H9 (cell line): ENCODE data around the gene PTPRQ. TPM values are rescaled to one million over a fixed set of nuclear protein-coding genes. Genes with fewer than 3 reads are reported as not detected.

Experiments used
- DNase-seq: peaks from one replicate; pipeline ENCODE4 v3.0.0-alpha.2; 2017
- H2AFZ ChIP-seq: one replicate; pipeline ENCODE4 v1.6.1; 2013; ENCODE audit warnings: mild to moderate bottlenecking, low read length, control low read depth, moderate library complexity
- H2AK5ac ChIP-seq: 2 replicates; pipeline ENCODE4 v1.6.1; 2013; ENCODE audit warnings: low read length, control low read depth, mixed read lengths; ENCODE audit not compliant: insufficient read length
- H2BK120ac ChIP-seq: one replicate; pipeline ENCODE4 v1.6.1; 2013; ENCODE audit warnings: low read depth, mild to moderate bottlenecking, low read length, control low read depth, inconsistent platforms; ENCODE audit not compliant: poor library complexity, severe bottlenecking
- H2BK12ac ChIP-seq: 2 replicates; pipeline ENCODE4 v1.6.1; 2013; ENCODE audit warnings: low read length, control low read depth, mixed read lengths, low read depth; ENCODE audit not compliant: insufficient read length
- H2BK15ac ChIP-seq: 2 replicates; pipeline ENCODE4 v1.6.1; 2013; ENCODE audit warnings: low read depth, low read length, control low read depth
- H2BK20ac ChIP-seq: one replicate; pipeline ENCODE4 v1.6.1; 2013; ENCODE audit warnings: low read depth, mild to moderate bottlenecking, low read length, control low read depth, inconsistent platforms; ENCODE audit not compliant: poor library complexity, severe bottlenecking
- H2BK5ac ChIP-seq: 2 replicates; pipeline ENCODE4 v1.6.1; 2013; ENCODE audit warnings: low read length, control low read depth, mixed read lengths; ENCODE audit not compliant: insufficient read length
- H3K14ac ChIP-seq: 2 replicates; pipeline ENCODE4 v1.6.1; 2013; ENCODE audit warnings: low read length, control low read depth; ENCODE audit not compliant: insufficient read depth
- H3K18ac ChIP-seq: 2 replicates; pipeline ENCODE4 v1.6.1; 2013; ENCODE audit warnings: low read depth, mild to moderate bottlenecking, mixed read lengths, low read length, control low read depth; ENCODE audit not compliant: insufficient read length
- H3K23ac ChIP-seq: 2 replicates; pipeline ENCODE4 v1.6.1; 2013; ENCODE audit warnings: low read length, control low read depth, mixed read lengths, low read depth; ENCODE audit not compliant: insufficient read length
- H3K23me2 ChIP-seq: 2 replicates; pipeline ENCODE4 v1.6.1; 2013; ENCODE audit warnings: low read depth, mild to moderate bottlenecking, mixed read lengths, low read length, control low read depth; ENCODE audit not compliant: insufficient read length, poor library complexity, severe bottlenecking
- H3K27ac ChIP-seq: 2 replicates; pipeline ENCODE4 v1.5.1; 2013; ENCODE audit warnings: low read length, control low read depth, mixed read lengths, low read depth; ENCODE audit not compliant: insufficient read length
- H3K27me3 ChIP-seq: 2 replicates; pipeline ENCODE4 v1.6.1; 2013; ENCODE audit warnings: low read length, control low read depth, inconsistent platforms; ENCODE audit not compliant: insufficient read depth
- H3K4ac ChIP-seq: 2 replicates; pipeline ENCODE4 v1.6.1; 2013; ENCODE audit warnings: low read depth, mild to moderate bottlenecking, control low read depth, inconsistent platforms, low read length, moderate library complexity
- H3K4me1 ChIP-seq: 2 replicates; pipeline ENCODE4 v1.6.1; 2013; ENCODE audit warnings: low read length, control low read depth, inconsistent platforms; ENCODE audit not compliant: insufficient read depth
- H3K4me2 ChIP-seq: 2 replicates; pipeline ENCODE4 v1.6.1; 2013; ENCODE audit warnings: low read length, control low read depth, mixed read lengths; ENCODE audit not compliant: insufficient read length, insufficient read depth
- H3K56ac ChIP-seq: 2 replicates; pipeline ENCODE4 v1.6.1; 2013; ENCODE audit warnings: low read depth, mild to moderate bottlenecking, mixed read lengths, low read length, control low read depth; ENCODE audit not compliant: insufficient read length
- H3K79me1 ChIP-seq: 2 replicates; pipeline ENCODE4 v1.6.1; 2013; ENCODE audit warnings: low read depth, mild to moderate bottlenecking, moderate library complexity, low read length, control low read depth, inconsistent platforms; ENCODE audit not compliant: insufficient read depth, poor library complexity, severe bottlenecking
- H3K79me2 ChIP-seq: 2 replicates; pipeline ENCODE4 v1.6.1; 2013; ENCODE audit warnings: low read length, control low read depth, inconsistent platforms; ENCODE audit not compliant: insufficient read depth
- H3K9ac ChIP-seq: 2 replicates; pipeline ENCODE4 v1.6.1; 2013; ENCODE audit warnings: low read length, control low read depth, mixed read lengths; ENCODE audit not compliant: insufficient read length; ENCODE audit errors: extremely low read depth
- H3K9me3 ChIP-seq: one replicate; pipeline ENCODE4 v1.6.1; 2013; ENCODE audit warnings: low read depth, low read length, inconsistent platforms; ENCODE audit not compliant: control insufficient read depth
- H3T11ph ChIP-seq: one replicate; pipeline ENCODE4 v1.6.1; 2013; ENCODE audit warnings: mild to moderate bottlenecking, low read length, control low read depth, inconsistent platforms
- H4K20me1 ChIP-seq: one replicate; pipeline ENCODE4 v1.6.1; 2013; ENCODE audit not compliant: control insufficient read depth, insufficient read length, insufficient read depth
- H4K5ac ChIP-seq: 2 replicates; pipeline ENCODE4 v1.6.1; 2013; ENCODE audit warnings: low read depth, mild to moderate bottlenecking, mixed read lengths, low read length, control low read depth; ENCODE audit not compliant: insufficient read length
- H4K8ac ChIP-seq: replicated peaks from 2 replicates; pipeline ENCODE4 v1.6.1; 2013; ENCODE audit warnings: low read length, control low read depth, mixed read lengths, low read depth; ENCODE audit not compliant: insufficient read length
- H4K91ac ChIP-seq: 2 replicates; pipeline ENCODE4 v1.6.1; 2013; ENCODE audit warnings: low read depth, mild to moderate bottlenecking, moderate library complexity, mixed read lengths, low read length, control low read depth; ENCODE audit not compliant: insufficient read length
- H3K27ac Mint-ChIP-seq, 3 experiments: 2 replicates in 2 of 3; 3 replicates in 1 of 3; pipeline ENCODE4 v1.8.0; 2020 to 2021; ENCODE audit warnings: mixed read lengths in 3 of 3, mild to moderate bottlenecking in 1 of 3, moderate library complexity in 1 of 3
- H3K27me3 Mint-ChIP-seq: 2 replicates; pipeline ENCODE4 v1.8.0; 2021; ENCODE audit warnings: low read depth, mild to moderate bottlenecking, moderate library complexity, mixed read lengths
- H3K36me3 Mint-ChIP-seq, 3 experiments: 2 replicates in 2 of 3; 3 replicates in 1 of 3; pipeline ENCODE4 v1.8.0; 2020 to 2021; ENCODE audit warnings: low read depth in 3 of 3, mixed read lengths in 3 of 3; ENCODE audit not compliant: insufficient read depth in 1 of 3
- H3K4me1 Mint-ChIP-seq, 2 experiments: 2 replicates each; pipeline ENCODE4 v1.8.0; 2020; ENCODE audit warnings: mixed read lengths in 2 of 2
- H3K4me3 Mint-ChIP-seq, 2 experiments: 2 replicates in 1 of 2; 3 replicates in 1 of 2; pipeline ENCODE4 v1.8.0; 2020 to 2021; ENCODE audit warnings: mild to moderate bottlenecking in 2 of 2, mixed read lengths in 2 of 2, moderate library complexity in 1 of 2
- H3K9me3 Mint-ChIP-seq, 2 experiments: 2 replicates in 1 of 2; 3 replicates in 1 of 2; pipeline ENCODE4 v1.8.0; 2020; ENCODE audit warnings: mild to moderate bottlenecking in 2 of 2, mixed read lengths in 2 of 2, moderate library complexity in 1 of 2
- WGBS: extraction: QIAGEN DNeasy Blood & Tissue Kit; methylation state at CpG from one replicate; pipeline ENCODE4 v1.1.7; 2013; ENCODE audit warnings: missing lambda C conversion rate, low lambda C conversion rate, mixed read lengths; ENCODE audit not compliant: insufficient read length; ENCODE audit errors: extremely low coverage; 5-methylcytosine and 5-hydroxymethylcytosine counted together
- total RNA-seq: library from RNA; stranded (reverse); gene quantifications from 2 replicates; pipeline ENCODE4 v1.2.1, GENCODE V29; 2021
- TF ChIP-seq, protein P1 (sequence below): fragments of 200-600 bp; sonication (generic); conservative IDR thresholded peaks from 3 replicates; pipeline ENCODE4 v1.8.0; 2021; ENCODE audit warnings: antibody characterized with exemption, mild to moderate bottlenecking

The PTPRQ gene
- total RNA-seq, 1 experiment from 2014 or later, result not detected

DNA sequence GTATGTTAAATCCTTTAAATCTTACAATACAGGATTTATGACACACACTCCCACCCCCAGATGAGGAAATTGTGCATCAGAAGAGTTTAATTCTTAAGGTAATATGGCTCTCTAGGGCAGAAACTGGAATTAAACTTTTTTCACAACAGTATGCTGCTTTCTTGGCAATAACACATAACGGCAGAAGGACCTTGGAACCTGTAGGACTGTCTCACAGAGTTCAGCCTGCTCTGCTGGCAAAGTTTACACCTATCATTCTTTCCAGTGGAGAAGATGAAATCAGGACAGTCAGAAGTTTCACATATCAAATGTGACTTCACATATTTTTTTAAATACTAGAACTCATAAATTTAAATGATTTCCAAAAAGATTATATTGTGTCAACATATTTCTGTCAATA lies 232.8 kb downstream of the PTPRQ start:
- peaks cover 8 to 13% of the 10 kb centered on the region in 2 experiments for H3K4me1 Mint-ChIP-seq
- no peak overlapping the region for H2AFZ ChIP-seq
- WGBS, result no CpG with 5 or more reads among the region's 1 CpG

More for the DNA sequence above, 232.8 kb downstream of the PTPRQ start:
- no peak overlapping the region for H4K5ac ChIP-seq
- no peaks in the 10 kb centered on the region for H3K36me3 Mint-ChIP-seq
- no peaks in the 10 kb centered on the region for H3K23me2 ChIP-seq
- no peak overlapping the region for H3K4me2 ChIP-seq
- H3K9me3 ChIP-seq, result no peaks in the 10 kb centered on the region
- no peaks in the 10 kb centered on the region; the same call in 1 of the 2 replicates for H3K4me1 ChIP-seq
- H3K9ac ChIP-seq, result no peak overlapping the region
- TF ChIP-seq, protein P1, sequence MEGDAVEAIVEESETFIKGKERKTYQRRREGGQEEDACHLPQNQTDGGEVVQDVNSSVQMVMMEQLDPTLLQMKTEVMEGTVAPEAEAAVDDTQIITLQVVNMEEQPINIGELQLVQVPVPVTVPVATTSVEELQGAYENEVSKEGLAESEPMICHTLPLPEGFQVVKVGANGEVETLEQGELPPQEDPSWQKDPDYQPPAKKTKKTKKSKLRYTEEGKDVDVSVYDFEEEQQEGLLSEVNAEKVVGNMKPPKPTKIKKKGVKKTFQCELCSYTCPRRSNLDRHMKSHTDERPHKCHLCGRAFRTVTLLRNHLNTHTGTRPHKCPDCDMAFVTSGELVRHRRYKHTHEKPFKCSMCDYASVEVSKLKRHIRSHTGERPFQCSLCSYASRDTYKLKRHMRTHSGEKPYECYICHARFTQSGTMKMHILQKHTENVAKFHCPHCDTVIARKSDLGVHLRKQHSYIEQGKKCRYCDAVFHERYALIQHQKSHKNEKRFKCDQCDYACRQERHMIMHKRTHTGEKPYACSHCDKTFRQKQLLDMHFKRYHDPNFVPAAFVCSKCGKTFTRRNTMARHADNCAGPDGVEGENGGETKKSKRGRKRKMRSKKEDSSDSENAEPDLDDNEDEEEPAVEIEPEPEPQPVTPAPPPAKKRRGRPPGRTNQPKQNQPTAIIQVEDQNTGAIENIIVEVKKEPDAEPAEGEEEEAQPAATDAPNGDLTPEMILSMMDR, result no peak
- no peaks in the 10 kb centered on the region for H3K9me3 Mint-ChIP-seq
- no peak overlapping the region for H3K18ac ChIP-seq
- no peak overlapping the region for H3K56ac ChIP-seq
- H2BK5ac ChIP-seq, result no peak overlapping the region
- no peak for DNase-seq
- no peak overlapping the region for H3K23ac ChIP-seq
- no peak overlapping the region for H2BK15ac ChIP-seq
- H3K27me3 Mint-ChIP-seq, result no peaks in the 10 kb centered on the region
- H3K27ac ChIP-seq, result no peak overlapping the region
- H3K27me3 ChIP-seq, result no peaks in the 10 kb centered on the region
- no peak overlapping the region for H2BK20ac ChIP-seq
- no peak overlapping the region for H3K4ac ChIP-seq
- no peak overlapping the region for H2BK12ac ChIP-seq
- no peaks in the 10 kb centered on the region for H3K79me2 ChIP-seq
- no peak overlapping the region for H3T11ph ChIP-seq
- H3K14ac ChIP-seq, result no peak overlapping the region
- H2BK120ac ChIP-seq, result no peak overlapping the region
- H4K8ac ChIP-seq, result no peak overlapping the region
- H3K4me3 Mint-ChIP-seq, result no peak overlapping the region
- H2AK5ac ChIP-seq, result no peak overlapping the region
- no peaks in the 10 kb centered on the region for H4K20me1 ChIP-seq
- no peak overlapping the region for H3K27ac Mint-ChIP-seq
- no peaks in the 10 kb centered on the region for H3K79me1 ChIP-seq
- H4K91ac ChIP-seq, result no peak overlapping the region
